ENCODE results near the gene ABCA10.

ABCA10 gene

GRCh38 chr17:69164206-69164605, 64.4 kb downstream of the ABCA10 start:
- Mint-ChIP-seq H3K27me3 (no peaks in the 10 kb centered on the region), H3K4me1 (ENCODE audit: low read depth) (no peaks in the 10 kb centered on the region), H3K4me3 (no peak overlapping the region), H3K27ac (no peak overlapping the region), H3K9me3 (ENCODE audit: low read depth) (no peaks in the 10 kb centered on the region), H3K36me3 (peaks cover 2% of the 10 kb centered on the region)

GRCh38 chr17:69159418-69159817, 69.2 kb downstream of the ABCA10 start:
- Mint-ChIP-seq H3K4me1 (ENCODE audit: low read depth) (no peaks in the 10 kb centered on the region), H3K9me3 (ENCODE audit: low read depth) (no peaks in the 10 kb centered on the region), H3K27ac (no peak overlapping the region), H3K4me3 (no peak overlapping the region), H3K36me3 (peaks cover 6% of the 10 kb centered on the region), H3K27me3 (no peaks in the 10 kb centered on the region)

- no peak overlapping the region for H3K27ac Mint-ChIP-seq
- no peaks in the 10 kb centered on the region for H3K27me3 Mint-ChIP-seq
- H3K4me3 Mint-ChIP-seq, result no peak overlapping the region
- no peaks in the 10 kb centered on the region for H3K9me3 Mint-ChIP-seq (ENCODE audit: low read depth)
- peaks cover 10% of the 10 kb centered on the region for H3K36me3 Mint-ChIP-seq
- no peaks in the 10 kb centered on the region for H3K4me1 Mint-ChIP-seq (ENCODE audit: low read depth)
Measured at GRCh38 chr17:69154267-69154666, 74.4 kb downstream of the ABCA10 start.

- Mint-ChIP-seq H3K27me3 (no peaks in the 10 kb centered on the region), H3K4me3 (no peak overlapping the region), H3K4me1 (ENCODE audit: low read depth) (no peaks in the 10 kb centered on the region), H3K27ac (no peak overlapping the region), H3K9me3 (ENCODE audit: low read depth) (no peaks in the 10 kb centered on the region), H3K36me3 (peaks cover 10% of the 10 kb centered on the region)
Measured at GRCh38 chr17:69150333-69150732, 78.3 kb downstream of the ABCA10 start.

GRCh38 chr17:69147460-69147859, 81.2 kb downstream of the ABCA10 start:
- Mint-ChIP-seq H3K27ac (no peak overlapping the region), H3K9me3 (ENCODE audit: low read depth) (no peaks in the 10 kb centered on the region), H3K27me3 (peaks cover 6% of the 10 kb centered on the region), H3K4me3 (no peak overlapping the region), H3K4me1 (ENCODE audit: low read depth) (no peaks in the 10 kb centered on the region), H3K36me3 (peaks cover 3% of the 10 kb centered on the region)

GRCh38 chr17:69144331-69145255, 84.0 kb downstream of the ABCA10 start:
- H3K9me3 Mint-ChIP-seq (ENCODE audit: low read depth), result no peaks in the 10 kb centered on the region
- no peak overlapping the region for H3K27ac Mint-ChIP-seq
- H3K36me3 Mint-ChIP-seq, result no peaks in the 10 kb centered on the region
- H3K27me3 Mint-ChIP-seq, result peaks cover 6% of the 10 kb centered on the region
- no peaks in the 10 kb centered on the region for H3K4me1 Mint-ChIP-seq (ENCODE audit: low read depth)
- H3K4me3 Mint-ChIP-seq, result no peak overlapping the region

- Mint-ChIP-seq H3K27ac (no peak overlapping the region), H3K27me3 (peaks cover 6% of the 10 kb centered on the region), H3K4me1 (ENCODE audit: low read depth) (no peaks in the 10 kb centered on the region), H3K9me3 (ENCODE audit: low read depth) (no peaks in the 10 kb centered on the region), H3K4me3 (no peak overlapping the region), H3K36me3 (no peaks in the 10 kb centered on the region)
Measured at GRCh38 chr17:69143683-69144231, 84.9 kb downstream of the ABCA10 start.

- Mint-ChIP-seq H3K4me1 (ENCODE audit: low read depth) (no peaks in the 10 kb centered on the region), H3K9me3 (ENCODE audit: low read depth) (no peaks in the 10 kb centered on the region), H3K4me3 (no peak overlapping the region), H3K36me3 (no peaks in the 10 kb centered on the region), H3K27me3 (peaks cover 6% of the 10 kb centered on the region), H3K27ac (no peak overlapping the region)
Measured at GRCh38 chr17:69143151-69143550, 85.5 kb downstream of the ABCA10 start.

- no peaks in the 10 kb centered on the region for H3K4me1 Mint-ChIP-seq (ENCODE audit: low read depth)
- no peaks in the 10 kb centered on the region for H3K36me3 Mint-ChIP-seq
- peaks cover 6% of the 10 kb centered on the region for H3K27me3 Mint-ChIP-seq
Measured at GRCh38 chr17:69142175-69142802, 86.3 kb downstream of the ABCA10 start.

GRCh38 chr17:69141431-69142174, 87.0 kb downstream of the ABCA10 start, which contains the start of gene ABCA6:
ABCA6 (minus strand) TSS chr17:69141895; CDS start chr17:69140703, 1,192 bp downstream.
- H3K27ac Mint-ChIP-seq, result no peak within 1 kb of the TSS
- H3K9me3 Mint-ChIP-seq (ENCODE audit: low read depth), result peaks cover 4% of the 10 kb centered on the region
- no peak within 1 kb of the TSS for H3K4me3 Mint-ChIP-seq
- peaks cover 4% of the 10 kb centered on the region for H3K36me3 Mint-ChIP-seq
- no peaks in the 10 kb centered on the region for H3K4me1 Mint-ChIP-seq (ENCODE audit: low read depth)
- H3K27me3 Mint-ChIP-seq, result peaks cover 6% of the 10 kb centered on the region

More at GRCh38 chr17:69142175-69142802, 86.3 kb downstream of the ABCA10 start:
- no peak overlapping the region for H3K4me3 Mint-ChIP-seq
- H3K9me3 Mint-ChIP-seq (ENCODE audit: low read depth), result no peaks in the 10 kb centered on the region
- H3K27ac Mint-ChIP-seq, result no peak overlapping the region

GRCh38 chr17:69134112-69134511, 94.5 kb downstream of the ABCA10 start:
- no peak overlapping the region for H3K27ac Mint-ChIP-seq
- H3K9me3 Mint-ChIP-seq (ENCODE audit: low read depth), result peaks cover 4% of the 10 kb centered on the region
- H3K27me3 Mint-ChIP-seq, result no peaks in the 10 kb centered on the region
- H3K4me1 Mint-ChIP-seq (ENCODE audit: low read depth), result no peaks in the 10 kb centered on the region
- H3K36me3 Mint-ChIP-seq, result peaks cover 8% of the 10 kb centered on the region
- H3K4me3 Mint-ChIP-seq, result no peak overlapping the region

GRCh38 chr17:69130627-69131296, 97.9 kb downstream of the ABCA10 start:
- H3K9me3 Mint-ChIP-seq (ENCODE audit: low read depth), result no peaks in the 10 kb centered on the region
- no peak overlapping the region for H3K27ac Mint-ChIP-seq
- peaks cover 4% of the 10 kb centered on the region for H3K36me3 Mint-ChIP-seq
- H3K4me1 Mint-ChIP-seq (ENCODE audit: low read depth), result no peaks in the 10 kb centered on the region
- no peak overlapping the region for H3K4me3 Mint-ChIP-seq
- no peaks in the 10 kb centered on the region for H3K27me3 Mint-ChIP-seq

- no peak overlapping the region for H3K27ac Mint-ChIP-seq
- H3K4me3 Mint-ChIP-seq, result no peak overlapping the region
- no peaks in the 10 kb centered on the region for H3K4me1 Mint-ChIP-seq (ENCODE audit: low read depth)
- H3K27me3 Mint-ChIP-seq, result no peaks in the 10 kb centered on the region
- no peaks in the 10 kb centered on the region for H3K9me3 Mint-ChIP-seq (ENCODE audit: low read depth)
- peaks cover 4% of the 10 kb centered on the region for H3K36me3 Mint-ChIP-seq
Measured at GRCh38 chr17:69123626-69124025, 105.0 kb downstream of the ABCA10 start.

- Mint-ChIP-seq H3K27me3 (no peaks in the 10 kb centered on the region), H3K4me3 (no peak overlapping the region), H3K4me1 (ENCODE audit: low read depth) (no peaks in the 10 kb centered on the region), H3K27ac (no peak overlapping the region), H3K36me3 (peaks cover 4% of the 10 kb centered on the region), H3K9me3 (ENCODE audit: low read depth) (no peaks in the 10 kb centered on the region)
Measured at GRCh38 chr17:69122065-69122464, 106.6 kb downstream of the ABCA10 start.

Data from activated naive CD8-positive, alpha-beta T cell (primary cell).